ENCODE measurements around the gene UBE4A. TPM values are rescaled to one million over a fixed set of nuclear protein-coding genes. Genes with fewer than 3 reads are reported as not detected.

The UBE4A gene
- total and polyA plus RNA-seq, 2 of the 4 experiments (the other 2 are of a cell fraction), result 15.2 to 69.7 TPM

- BruUV-seq (replicated peaks), result no TSS peak
- Histone ChIP-seq H2BK15ac (ENCODE audit: low read depth, low read length) (no peak overlapping the region), H3K4me3 (ENCODE audit: insufficient read depth, low read depth, low read length) (no peak overlapping the region), H3K9me3 (ENCODE audit: control insufficient read depth, insufficient read depth, low read length) (no peaks in the 10 kb centered on the region), H3K9ac (ENCODE audit: low read depth, low read length) (no peak overlapping the region), H2AFZ (replicated peaks; ENCODE audit: low read length, poor library complexity) (no peak overlapping the region), H3K27me3 (ENCODE audit: control insufficient read depth, insufficient read depth, low read length) (no peaks in the 10 kb centered on the region), H3K9me1 (ENCODE audit: insufficient read depth, low read length) (peaks cover 2% of the 10 kb centered on the region; the same call in 1 of the 2 replicates), H3K27ac (ENCODE audit: insufficient read depth, low read length) (no peak overlapping the region), H3K79me1 (ENCODE audit: low read depth in 1 of 2, low read length in 2 of 2) (peaks cover 6 to 8% of the 10 kb centered on the region in 2 experiments; a peak in 2 of 4 replicates), H3K4ac (ENCODE audit: low read depth, low read length) (no peak overlapping the region), H3K36me3 (ENCODE audit: control insufficient read depth, insufficient read depth, low read length) (peaks cover 3% of the 10 kb centered on the region; the same call in 1 of the 2 replicates), H4K20me1 (ENCODE audit: insufficient read depth, low read length) (no peaks in the 10 kb centered on the region; the same call in 1 of the 2 replicates), H2AK5ac (ENCODE audit: low read depth, low read length) (no peak overlapping the region), H4K5ac (ENCODE audit: low read depth, low read length) (no peak overlapping the region), H3K4me1 (ENCODE audit: control insufficient read depth, insufficient read depth, low read length) (no peaks in the 10 kb centered on the region), H2BK20ac (ENCODE audit: low read depth, low read length) (no peak overlapping the region), H3K4me2 (ENCODE audit: low read depth, low read length) (no peak overlapping the region), H4K91ac (ENCODE audit: insufficient read depth, low read depth, low read length) (no peak overlapping the region), H3K56ac (ENCODE audit: extremely low read depth, insufficient read depth, low read length) (no peak overlapping the region), H3K18ac (ENCODE audit: low read depth, low read length) (no peak overlapping the region), H2AK9ac (replicated peaks; ENCODE audit: low read depth, low read length, poor library complexity) (no peak overlapping the region), H3K23ac (ENCODE audit: low read depth, low read length) (no peak overlapping the region), H3K14ac (replicated peaks; ENCODE audit: low read depth, low read length) (no peak overlapping the region), H2BK5ac (ENCODE audit: low read depth, low read length, poor library complexity, severe bottlenecking) (no peak overlapping the region), H4K8ac (ENCODE audit: low read depth in 2 of 2, low read length in 2 of 2) (no peak overlapping the region), H2BK120ac (ENCODE audit: low read depth, low read length) (no peak overlapping the region)
- in situ Hi-C loops (cut with MboI; ENCODE audit: low sequenced_read_pairs), result no loop called here
- DNase-seq (no peak), ATAC-seq (ENCODE audit: low read depth) (no peak)
- dilution Hi-C loops (cut with HindIII; ENCODE audit: low sequenced_read_pairs, unreplicated experiment), result no loop called here
- CTCF ChIA-PET, result no interaction called here
- intact Hi-C loops (cut with micrococcal nuclease), result no loop called here
- TF ChIP-seq BHLHE40 (IDR thresholded peaks at IDR 0.05; ENCODE audit: low read depth, low read length) (no peak), FOS (IDR thresholded peaks at IDR 0.05; ENCODE audit: low read depth, low read length) (no peak), MXI1 (IDR thresholded peaks at IDR 0.05; ENCODE audit: borderline replicate concordance, low read depth, low read length) (no peak), RAD21 (IDR thresholded peaks at IDR 0.05; ENCODE audit: low read length) (no peak), CHD1 (IDR thresholded peaks at IDR 0.05; ENCODE audit: low read depth, low read length) (no peak), RCOR1 (IDR thresholded peaks at IDR 0.05; ENCODE audit: insufficient replicate concordance, low read length) (no peak), POLR2A (IDR thresholded peaks at IDR 0.05; ENCODE audit: low read depth, low read length) (no peak), RFX5 (IDR thresholded peaks at IDR 0.05; ENCODE audit: low read depth, low read length) (no peak), MAZ (IDR thresholded peaks at IDR 0.05; ENCODE audit: borderline replicate concordance, low read depth, low read length) (no peak), CEBPB (IDR thresholded peaks at IDR 0.05; ENCODE audit: low read depth, low read length) (no peak), MAFK (IDR thresholded peaks at IDR 0.05; ENCODE audit: low read depth, low read length) (no peak), SMC3 (IDR thresholded peaks at IDR 0.05; ENCODE audit: low read depth, low read length) (no peak), CTCF (conservative IDR thresholded peaks at IDR 0.05; ENCODE audit: low read depth, low read length) (no peak), NFE2L2 (IDR thresholded peaks at IDR 0.05; ENCODE audit: low read depth, low read length) (no peak)
- TF ChIP-seq, protein P1, sequence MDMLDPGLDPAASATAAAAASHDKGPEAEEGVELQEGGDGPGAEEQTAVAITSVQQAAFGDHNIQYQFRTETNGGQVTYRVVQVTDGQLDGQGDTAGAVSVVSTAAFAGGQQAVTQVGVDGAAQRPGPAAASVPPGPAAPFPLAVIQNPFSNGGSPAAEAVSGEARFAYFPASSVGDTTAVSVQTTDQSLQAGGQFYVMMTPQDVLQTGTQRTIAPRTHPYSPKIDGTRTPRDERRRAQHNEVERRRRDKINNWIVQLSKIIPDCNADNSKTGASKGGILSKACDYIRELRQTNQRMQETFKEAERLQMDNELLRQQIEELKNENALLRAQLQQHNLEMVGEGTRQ (IDR thresholded peaks at IDR 0.05; ENCODE audit: low read depth, low read length), result no peak
- TF ChIP-seq, protein P2, sequence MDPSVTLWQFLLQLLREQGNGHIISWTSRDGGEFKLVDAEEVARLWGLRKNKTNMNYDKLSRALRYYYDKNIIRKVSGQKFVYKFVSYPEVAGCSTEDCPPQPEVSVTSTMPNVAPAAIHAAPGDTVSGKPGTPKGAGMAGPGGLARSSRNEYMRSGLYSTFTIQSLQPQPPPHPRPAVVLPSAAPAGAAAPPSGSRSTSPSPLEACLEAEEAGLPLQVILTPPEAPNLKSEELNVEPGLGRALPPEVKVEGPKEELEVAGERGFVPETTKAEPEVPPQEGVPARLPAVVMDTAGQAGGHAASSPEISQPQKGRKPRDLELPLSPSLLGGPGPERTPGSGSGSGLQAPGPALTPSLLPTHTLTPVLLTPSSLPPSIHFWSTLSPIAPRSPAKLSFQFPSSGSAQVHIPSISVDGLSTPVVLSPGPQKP (IDR thresholded peaks at IDR 0.05; ENCODE audit: borderline replicate concordance, low read depth, low read length), result no peak
- POLR2A ChIA-PET (ENCODE audit: unreplicated experiment), result no interaction called here
- no CpG with 5 or more reads among the region's 5 CpGs for WGBS, 2 experiments (ENCODE audit: extremely low coverage in 2 of 2, insufficient read length in 1 of 2)
Measured at GRCh38 chr11:118418766-118419165, 59.4 kb downstream of the UBE4A start.
